ENCODE measurements around the gene CAMK1D.
A peak's percentile ranks its signal among the peaks of the same experiment; 100 is the strongest.

The CAMK1D gene

GRCh38 chr10:12769323-12770044, 420.1 kb downstream of the CAMK1D start:
- DNase-seq, result no peak

DNA sequence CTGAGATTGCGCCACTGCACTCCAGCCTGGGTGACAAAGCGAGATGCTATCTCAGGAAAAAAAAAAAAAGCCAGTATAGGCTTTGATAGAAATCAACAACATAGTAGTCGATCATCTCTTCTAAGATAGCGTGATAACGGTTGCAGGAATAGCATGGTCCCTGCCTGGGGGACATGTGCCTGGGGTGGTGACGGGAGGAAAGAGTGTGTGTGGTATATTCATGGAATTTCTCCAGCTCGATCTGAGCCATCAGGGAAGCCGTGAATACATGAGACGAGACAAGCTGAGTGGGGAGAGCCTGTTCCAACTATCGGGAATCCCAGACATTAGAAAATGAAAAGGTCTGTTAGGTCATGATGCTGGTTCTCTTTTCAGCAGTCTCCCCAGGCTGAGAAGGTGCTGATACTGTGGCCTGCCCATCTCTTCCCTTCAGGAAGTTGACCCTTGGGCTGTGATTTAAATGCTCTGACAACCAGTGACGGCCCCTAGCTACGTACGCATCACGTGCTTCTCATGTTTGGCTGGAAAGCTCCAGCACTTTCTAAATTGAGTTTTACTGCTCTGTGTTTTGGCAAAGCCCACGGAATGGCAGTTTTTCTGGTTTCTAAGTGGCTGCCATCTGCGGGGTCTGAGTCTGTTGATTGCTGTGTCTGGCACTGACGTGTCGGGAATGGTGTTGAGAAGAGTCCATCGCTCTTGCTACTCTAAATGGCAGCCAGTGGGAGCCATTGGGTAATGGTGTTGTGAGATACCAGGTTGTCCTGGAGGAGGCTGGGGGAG, 422.8 kb downstream of the CAMK1D start:
- DNase-seq, result no peak

DNA sequence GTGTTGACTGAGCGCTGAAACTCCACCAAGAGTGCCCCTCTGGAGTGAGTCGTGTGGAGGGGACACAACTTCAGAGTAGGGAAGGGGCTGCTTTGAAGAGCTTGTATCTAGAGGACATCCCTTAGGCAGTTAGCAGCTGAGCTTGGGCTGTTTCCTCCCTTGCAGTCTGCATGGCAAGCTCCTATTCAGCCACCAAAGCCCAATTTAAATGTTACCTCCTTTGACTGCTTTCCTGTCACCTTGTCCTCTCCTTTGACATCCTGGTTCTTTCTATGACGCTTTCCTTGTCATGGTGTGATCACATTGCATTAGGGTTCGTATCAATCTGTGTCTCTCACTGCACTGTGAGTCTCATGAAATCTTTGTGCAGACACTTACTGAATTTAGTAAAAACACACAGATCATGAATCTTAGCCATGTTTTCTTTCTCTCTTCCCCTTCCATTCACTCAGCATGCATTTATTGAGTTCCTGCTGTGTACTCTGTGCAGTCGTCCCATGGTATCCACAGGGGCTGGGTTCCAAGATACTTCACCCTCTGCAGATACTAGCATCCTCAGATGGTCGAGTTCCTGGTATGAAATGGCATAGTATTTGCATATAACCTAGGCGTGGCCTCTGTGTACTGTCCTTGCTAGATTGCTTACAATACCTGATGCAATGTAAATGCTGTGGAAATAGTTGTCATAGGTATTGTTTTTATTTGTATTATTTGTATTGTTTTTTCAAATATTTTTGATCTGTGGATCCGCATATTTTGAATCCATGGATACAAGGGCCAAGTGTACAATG, 423.6 kb downstream of the CAMK1D start:
- DNase-seq, result no peak

- no peak for DNase-seq
These were observed 425.0 kb downstream of the CAMK1D start for GRCh38 chr10:12774204-12774894.

DNA sequence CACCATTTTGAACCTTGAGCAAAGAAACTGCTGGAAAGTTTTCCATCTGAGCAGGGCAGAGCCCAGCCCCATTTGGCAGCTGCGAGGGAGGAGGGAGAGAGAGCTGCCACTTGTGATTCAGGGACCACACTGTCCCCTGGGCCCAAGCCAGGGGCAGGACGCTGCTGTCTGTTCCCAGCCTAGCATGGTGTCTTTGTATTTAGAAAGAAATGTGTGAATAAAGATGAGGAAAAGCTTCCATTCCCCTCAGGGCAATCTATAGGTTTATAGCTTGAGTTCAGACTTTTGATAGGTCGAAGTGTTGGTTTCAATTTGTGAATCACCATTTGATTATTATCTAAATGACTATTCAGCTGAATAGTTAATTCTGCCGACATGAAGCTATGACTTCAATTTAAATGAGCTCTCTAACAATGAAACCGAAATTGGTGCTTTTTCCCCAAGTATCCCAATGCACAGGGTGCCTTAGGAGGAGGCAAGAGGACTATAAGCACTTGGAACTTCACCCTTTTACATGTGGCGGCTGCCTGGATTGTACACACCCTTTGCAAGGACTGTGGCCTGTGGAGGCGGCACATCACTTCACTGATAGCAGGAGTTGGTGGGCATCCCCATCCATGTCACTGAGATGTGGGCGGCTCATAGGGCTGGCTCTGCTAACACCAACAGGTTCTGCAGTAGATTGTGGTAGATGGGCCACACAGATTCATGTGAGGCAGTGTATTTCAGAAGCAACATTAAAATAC, 428.7 kb downstream of the CAMK1D start:
- DNase-seq, result no peak

- DNase-seq, result no peak
These were observed 431.6 kb downstream of the CAMK1D start for GRCh38 chr10:12780634-12781601.

DNA sequence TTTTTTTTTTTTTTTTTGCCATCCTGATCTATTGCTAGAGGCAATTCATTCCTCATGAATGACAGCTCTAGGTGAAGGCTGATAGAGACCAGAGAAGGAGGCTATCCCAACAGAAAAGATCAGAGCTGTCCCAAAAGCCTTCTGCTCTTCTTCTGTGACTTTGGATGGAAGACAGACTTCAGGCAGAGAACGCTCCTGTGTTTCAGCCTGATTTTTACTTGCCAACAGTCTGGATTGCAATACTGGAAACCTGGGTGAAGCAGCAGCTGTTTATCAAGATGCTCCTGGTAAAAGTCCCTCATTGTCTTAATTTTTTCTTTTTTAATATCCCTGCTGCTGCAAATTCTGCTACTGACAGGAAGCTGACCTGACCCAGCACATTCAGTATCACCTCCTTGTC, 432.6 kb downstream of the CAMK1D start:
- no peak for DNase-seq

GRCh38 chr10:12782537-12782936, 433.2 kb downstream of the CAMK1D start:
- DNase-seq, result no peak

- DNase-seq, result peak; percentile 56
These were observed 433.9 kb downstream of the CAMK1D start for GRCh38 chr10:12783293-12783692.

- no peak for DNase-seq
These were observed 435.3 kb downstream of the CAMK1D start for GRCh38 chr10:12784646-12785045.

DNA sequence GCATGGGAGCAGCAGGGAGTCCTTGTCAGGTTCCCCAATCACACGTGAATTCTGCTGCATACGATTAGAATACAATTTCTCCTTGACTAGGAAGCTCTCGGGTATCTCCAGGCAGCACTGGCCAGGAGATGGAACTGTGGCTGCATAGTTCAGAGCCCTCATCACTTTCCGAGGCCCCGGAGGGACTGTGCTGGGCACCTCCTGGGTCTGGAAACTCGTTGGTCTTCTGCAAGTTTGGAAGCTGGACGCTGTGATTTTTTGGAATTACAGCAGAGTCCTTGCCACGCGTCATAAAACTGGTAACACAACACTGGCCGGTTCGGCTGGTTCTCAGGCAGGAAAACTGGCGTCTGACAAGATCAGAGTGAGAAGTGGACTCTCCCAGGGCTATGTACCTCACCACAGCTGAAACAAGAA, 436.1 kb downstream of the CAMK1D start:
- DNase-seq, result peak; percentile 58

DNA sequence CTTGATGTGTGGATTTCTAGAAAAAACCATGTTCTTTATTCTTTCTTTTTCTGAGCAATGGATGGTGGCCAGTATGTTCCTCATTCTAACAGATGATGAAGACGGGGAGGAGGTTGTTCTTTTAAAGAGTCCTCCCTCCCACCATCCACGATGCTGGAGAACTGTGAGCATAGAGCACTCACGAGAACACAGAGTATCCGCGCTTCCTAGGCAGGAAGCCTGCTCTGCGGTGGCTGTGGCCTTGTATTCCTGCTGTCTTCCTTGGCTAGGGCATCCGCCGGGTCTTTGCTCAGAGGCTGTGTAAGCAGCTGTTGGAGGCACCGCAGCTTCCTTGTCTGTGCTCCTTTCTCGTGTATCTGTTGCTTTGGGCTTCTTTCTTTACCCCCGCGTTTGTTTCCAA, 437.9 kb downstream of the CAMK1D start:
- no peak for DNase-seq

- DNase-seq, result no peak
These were observed 438.9 kb downstream of the CAMK1D start for GRCh38 chr10:12788277-12788676.

GRCh38 chr10:12790270-12790669, 440.9 kb downstream of the CAMK1D start:
- no peak for DNase-seq

DNA sequence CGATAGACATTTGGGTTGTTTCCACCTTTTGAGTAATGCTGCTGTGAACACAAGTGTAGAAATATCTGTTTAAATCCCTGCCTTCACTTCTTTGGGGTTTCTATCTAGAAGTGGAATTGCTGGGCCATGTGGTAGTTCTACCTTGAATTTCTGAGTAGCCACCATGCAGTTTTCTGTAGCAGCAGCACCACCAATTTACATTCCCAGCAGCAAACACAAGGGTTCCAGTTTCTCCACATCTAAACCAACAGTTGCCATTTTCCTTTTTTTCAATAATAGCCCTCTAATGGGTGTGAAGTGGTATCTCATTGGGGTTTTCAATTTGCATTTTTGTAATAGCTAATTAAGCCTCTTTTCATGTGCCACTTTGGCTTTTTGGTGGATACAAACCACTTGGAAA, 442.4 kb downstream of the CAMK1D start:
- no peak for DNase-seq

GRCh38 chr10:12792889-12793556, 443.7 kb downstream of the CAMK1D start:
- no peak for DNase-seq

DNA sequence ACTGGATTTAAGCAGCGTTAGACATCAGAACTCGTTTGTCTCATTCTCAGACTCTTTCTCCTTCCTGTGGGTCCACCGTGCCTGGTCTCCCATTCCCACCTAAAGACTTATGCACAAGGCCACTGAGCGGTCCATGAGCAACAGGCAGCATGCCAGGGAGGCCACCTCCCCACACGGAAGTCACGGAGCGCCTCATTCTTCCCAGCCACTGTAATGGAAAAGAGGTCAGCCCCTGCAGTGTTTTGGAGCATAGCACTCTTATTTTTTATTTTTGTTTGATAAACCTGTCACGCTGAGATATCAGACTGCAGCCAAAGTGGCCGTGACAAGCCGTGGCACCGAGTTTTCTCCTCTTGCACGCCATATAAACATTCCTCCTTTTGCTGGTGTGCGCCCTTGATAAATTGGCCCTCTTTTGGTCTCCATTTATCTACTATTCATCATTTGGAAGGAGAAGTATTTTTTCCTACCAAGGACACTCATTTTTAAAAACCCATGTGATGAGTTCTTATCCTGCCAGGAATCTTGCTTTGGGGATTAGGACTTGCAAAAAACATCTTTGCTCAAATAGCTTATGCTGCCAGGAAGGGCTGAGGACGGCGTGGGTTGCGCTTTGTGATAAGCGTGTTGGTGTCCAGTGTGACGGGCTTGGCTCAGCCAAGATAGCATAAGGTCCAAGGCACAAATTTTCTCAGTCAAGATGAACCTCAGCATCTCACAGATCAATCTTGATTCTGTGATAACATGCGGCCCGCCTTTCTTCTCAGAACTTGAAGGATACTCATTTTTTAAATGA, 446.2 kb downstream of the CAMK1D start:
- DNase-seq, result no peak

DNA sequence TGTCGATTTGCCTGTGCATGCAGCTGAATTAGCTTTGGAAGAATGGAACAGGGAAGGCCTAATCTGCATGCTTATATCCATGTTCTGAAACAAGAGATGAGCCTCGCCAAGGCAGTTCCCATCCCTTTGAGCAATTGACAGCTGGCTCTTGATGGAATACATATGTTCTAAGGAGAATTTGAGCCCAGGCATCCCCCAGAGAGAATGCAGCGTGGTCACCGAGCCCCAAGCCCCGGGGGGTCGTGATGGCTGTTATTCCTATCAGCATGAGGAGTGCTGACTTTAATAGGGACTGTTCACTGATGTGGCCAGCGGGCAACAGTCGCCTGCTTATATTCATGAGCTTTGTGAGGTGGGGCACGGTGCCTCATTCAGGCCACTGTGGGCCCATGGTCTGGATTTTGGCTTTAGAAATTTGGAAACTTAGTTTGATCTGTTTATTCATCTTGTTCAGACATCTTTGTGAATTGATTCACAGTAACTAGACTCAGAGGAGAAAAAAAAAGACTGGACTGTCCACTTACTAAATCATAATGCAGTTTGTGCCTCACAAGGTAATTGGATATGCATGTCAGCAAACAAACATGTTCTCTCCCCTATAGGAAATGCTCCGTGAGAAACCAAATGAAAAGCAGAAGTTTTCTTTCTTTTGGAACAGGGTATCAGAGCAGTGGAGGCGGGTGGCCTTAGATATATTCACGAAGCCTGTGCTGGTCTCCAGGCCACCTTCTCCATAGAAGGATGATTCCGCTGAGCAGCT, 447.2 kb downstream of the CAMK1D start:
- DNase-seq, result no peak
